Esophagus muscularis mucosa (tissue), 4 donors: ENCODE measurements around the gene SUPT3H. TPM values are rescaled to one million over a fixed set of nuclear protein-coding genes. Genes with fewer than 3 reads are reported as not detected.
"Not testable (repeated sequence)": the region's sequence is repeated elsewhere in the genome, so short reads cannot be mapped to it uniquely, and the experiment has no call there.

ENCODE experiments used
- DNase-seq: peaks from one replicate; pipeline ENCODE4 v3.0.0-alpha.2; 2017; ENCODE audit errors: extremely low spot score
- H3K27ac ChIP-seq, 4 donors: fragments of 200-600 bp; sonication (generic); replicated peaks in 1 of 4; 1 replicate in 3 of 4; 2 replicates in 1 of 4; pipeline ENCODE4 v1.5.1; 2016 to 2019; ENCODE audit warnings: mild to moderate bottlenecking in 1 of 4
- H3K27me3 ChIP-seq, 4 donors: fragments of 200-600 bp; sonication (generic); one replicate each; pipeline versions ENCODE4 v1.5.1 to v1.6.0; 2016 to 2019
- H3K36me3 ChIP-seq, 4 donors: fragments of 200-600 bp; sonication (generic); one replicate each; pipeline ENCODE4 v1.5.1; 2016 to 2019
- H3K4me1 ChIP-seq, 4 donors: fragments of 200-600 bp; sonication (generic); one replicate each; pipeline ENCODE4 v1.5.1; 2016 to 2019
- H3K4me3 ChIP-seq, 4 donors: fragments of 200-600 bp; sonication (generic); 1 replicate in 2 of 4; 2 replicates in 2 of 4; pipeline ENCODE4 v1.5.1; 2016 to 2019; ENCODE audit warnings: mild to moderate bottlenecking in 4 of 4, moderate library complexity in 1 of 4
- H3K9me3 ChIP-seq, 4 donors: fragments of 200-600 bp; sonication (generic); 1 replicate in 3 of 4; 2 replicates in 1 of 4; pipeline ENCODE4 v1.5.1; 2016 to 2019
- EP300 ChIP-seq: sonication (generic); formaldehyde crosslinking; IDR thresholded peaks from one replicate; pipeline ENCODE4 v1.6.1; 2017; ENCODE audit warnings: antibody characterized with exemption
- POLR2A ChIP-seq: fragments of 450-650 bp; IDR thresholded peaks from one replicate; pipeline ENCODE4 v1.6.1; 2017; ENCODE audit warnings: antibody characterized with exemption, moderate library complexity, mild to moderate bottlenecking, low read depth
- POLR2AphosphoS5 ChIP-seq, 2 donors: sonication (generic); formaldehyde crosslinking; IDR thresholded peaks; one replicate each; pipeline ENCODE4 v1.6.1; 2017; ENCODE audit warnings: antibody characterized with exemption in 2 of 2
- WGBS: methylation state at CpG from one replicate; pipeline ENCODE4 v1.1.5; 2018; 5-methylcytosine and 5-hydroxymethylcytosine counted together
- intact Hi-C: fragments of 100-400 bp; cut with DNase I; formaldehyde crosslinking; loops from one replicate; pipeline ENCODE4 v1.15.1; 2023
- total RNA-seq, 4 donors: library from RNA; depleted of rRNA; stranded (reverse); fragments of >200 nt; gene quantifications; one replicate each; pipeline versions ENCODE4 v1.1.0 to v1.2.1, GENCODE V29; 2016
- TF ChIP-seq, protein P1 (sequence below), 3 experiments: fragments of 200-600 bp in 2 of 3; fragments of 450-650 bp in 1 of 3; sonication (generic) in 2 of 3; IDR thresholded peaks; one replicate each; pipeline ENCODE4 v1.5.1; 2017 to 2019; ENCODE audit warnings: antibody characterized with exemption in 3 of 3, mild to moderate bottlenecking in 2 of 3, moderate library complexity in 1 of 3

Gene SUPT3H
- total RNA-seq, 4 donors from 2014 or later = 5.1 to 13.3 (median 9.9) TPM

DNA sequence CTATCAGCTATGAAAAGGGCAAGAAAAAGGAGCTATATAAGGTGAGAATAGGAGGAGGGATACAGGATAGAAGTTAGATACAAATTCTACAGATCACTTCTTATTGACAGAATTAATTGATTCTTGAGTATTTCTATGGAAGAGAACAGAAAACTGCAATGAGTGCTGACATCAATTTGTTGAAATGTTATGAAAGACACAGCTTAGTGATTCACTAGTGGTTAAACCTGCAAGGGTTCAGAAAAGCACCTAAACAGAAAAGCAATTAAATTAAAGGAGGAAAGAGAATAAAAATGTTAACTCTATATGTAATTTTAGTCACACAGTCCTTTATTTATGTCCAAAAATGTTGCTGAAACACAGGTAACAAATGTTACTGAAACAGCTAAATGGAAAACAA is 304.0 kb downstream of the SUPT3H start:
- TF ChIP-seq, protein P1, sequence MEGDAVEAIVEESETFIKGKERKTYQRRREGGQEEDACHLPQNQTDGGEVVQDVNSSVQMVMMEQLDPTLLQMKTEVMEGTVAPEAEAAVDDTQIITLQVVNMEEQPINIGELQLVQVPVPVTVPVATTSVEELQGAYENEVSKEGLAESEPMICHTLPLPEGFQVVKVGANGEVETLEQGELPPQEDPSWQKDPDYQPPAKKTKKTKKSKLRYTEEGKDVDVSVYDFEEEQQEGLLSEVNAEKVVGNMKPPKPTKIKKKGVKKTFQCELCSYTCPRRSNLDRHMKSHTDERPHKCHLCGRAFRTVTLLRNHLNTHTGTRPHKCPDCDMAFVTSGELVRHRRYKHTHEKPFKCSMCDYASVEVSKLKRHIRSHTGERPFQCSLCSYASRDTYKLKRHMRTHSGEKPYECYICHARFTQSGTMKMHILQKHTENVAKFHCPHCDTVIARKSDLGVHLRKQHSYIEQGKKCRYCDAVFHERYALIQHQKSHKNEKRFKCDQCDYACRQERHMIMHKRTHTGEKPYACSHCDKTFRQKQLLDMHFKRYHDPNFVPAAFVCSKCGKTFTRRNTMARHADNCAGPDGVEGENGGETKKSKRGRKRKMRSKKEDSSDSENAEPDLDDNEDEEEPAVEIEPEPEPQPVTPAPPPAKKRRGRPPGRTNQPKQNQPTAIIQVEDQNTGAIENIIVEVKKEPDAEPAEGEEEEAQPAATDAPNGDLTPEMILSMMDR (IDR thresholded peaks at IDR 0.05) = no peak
- TF ChIP-seq POLR2A = no peak
- TF ChIP-seq EP300 = no peak
- no peak for TF ChIP-seq POLR2AphosphoS5 (IDR thresholded peaks at IDR 0.05)
- intact Hi-C loops = no loop called here
- Histone ChIP-seq H3K4me3 (no peak overlapping the region), H3K27ac (no peak overlapping the region), H3K27me3 (no peaks in the 10 kb centered on the region), H3K4me1 (no peaks in the 10 kb centered on the region), H3K9me3 (peaks cover 0 to 8% (median 6%) of the 10 kb centered on the region in 4 donors), H3K36me3 (no peaks in the 10 kb centered on the region)
- no peak for DNase-seq

DNA sequence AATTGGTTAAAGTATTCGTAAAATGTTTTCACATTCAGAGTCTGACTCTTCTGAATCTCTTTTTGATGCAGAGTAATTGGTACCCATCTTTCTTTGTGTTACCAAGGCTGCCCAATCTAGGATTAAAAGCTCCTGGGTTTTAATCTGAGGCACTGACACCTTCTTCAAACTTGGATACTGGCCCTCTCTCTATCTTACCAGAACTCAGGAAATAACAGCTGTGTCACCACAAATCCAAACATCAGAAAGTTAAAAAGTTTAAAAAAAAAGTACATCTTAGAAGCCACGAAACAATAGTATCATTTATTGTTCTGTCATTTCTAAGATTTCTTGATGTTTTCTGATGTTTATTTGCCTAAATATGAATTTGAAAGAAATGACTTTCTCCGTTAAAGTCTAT is 305.1 kb downstream of the SUPT3H start:
- H3K9me3 ChIP-seq = no peaks in the 10 kb centered on the region
- TF ChIP-seq EP300 (no peak), POLR2A (no peak), POLR2AphosphoS5 (IDR thresholded peaks at IDR 0.05) (no peak)
- TF ChIP-seq, protein P1 (IDR thresholded peaks at IDR 0.05) = no peak
- H3K4me3 ChIP-seq = no peak overlapping the region
- H3K4me1 ChIP-seq = no peaks in the 10 kb centered on the region
- H3K36me3 ChIP-seq = no peaks in the 10 kb centered on the region
- H3K27me3 ChIP-seq = no peaks in the 10 kb centered on the region
- DNase-seq = no peak
- WGBS = 73% methylated on average over 3 of the region's 3 CpGs
- intact Hi-C loops = no loop called here
- no peak overlapping the region for H3K27ac ChIP-seq

DNA sequence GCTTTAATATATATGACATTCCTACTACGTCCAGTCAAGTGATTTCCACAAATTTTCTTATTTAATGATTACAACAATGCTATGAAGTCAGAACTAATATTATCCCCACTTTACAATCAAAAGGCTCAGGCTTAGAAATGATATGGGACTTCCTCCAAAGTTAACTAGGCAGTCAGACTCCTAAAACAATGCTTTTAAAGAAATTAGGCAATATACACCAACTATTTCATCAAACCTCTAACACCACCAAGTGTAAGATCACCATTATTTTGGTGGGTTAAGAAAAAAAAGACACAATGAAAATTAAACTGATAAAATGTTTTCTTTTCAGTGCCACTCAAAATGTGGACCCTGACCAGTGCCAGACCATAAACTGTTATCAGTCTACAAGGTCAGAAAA is 305.7 kb downstream of the SUPT3H start:
- no peaks in the 10 kb centered on the region for H3K9me3 ChIP-seq
- no peaks in the 10 kb centered on the region for H3K27me3 ChIP-seq
- H3K4me1 ChIP-seq = no peaks in the 10 kb centered on the region
- WGBS = 100% methylated on average over 1 of the region's 1 CpG
- intact Hi-C loops = no loop called here
- TF ChIP-seq POLR2A = no peak
- TF ChIP-seq, protein P1 (IDR thresholded peaks at IDR 0.05) = no peak
- no peak for TF ChIP-seq POLR2AphosphoS5 (IDR thresholded peaks at IDR 0.05)
- no peak for TF ChIP-seq EP300
- no peak for DNase-seq
- H3K36me3 ChIP-seq = no peaks in the 10 kb centered on the region
- no peak overlapping the region for H3K27ac ChIP-seq
- no peak overlapping the region for H3K4me3 ChIP-seq

DNA sequence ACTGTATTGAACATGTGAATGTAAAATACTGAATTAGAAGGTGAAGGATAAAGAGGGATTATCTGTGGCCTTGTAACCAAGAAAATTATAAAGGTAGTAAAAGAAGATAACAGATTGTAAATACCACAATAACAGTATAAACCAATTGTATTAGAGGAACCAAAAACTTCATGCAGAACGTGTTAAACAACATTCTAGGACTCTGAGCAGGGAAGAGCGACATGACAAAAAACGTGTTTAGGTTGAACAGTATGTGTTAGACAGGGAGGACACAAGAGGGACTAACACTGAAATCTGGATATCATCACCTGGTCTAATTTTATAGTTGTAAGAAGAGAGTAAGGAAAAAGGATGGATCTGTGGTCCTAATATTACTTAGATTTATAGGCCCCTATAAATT is 308.6 kb downstream of the SUPT3H start:
- Histone ChIP-seq H3K36me3 (no peaks in the 10 kb centered on the region), H3K4me3 (no peak overlapping the region), H3K27ac (no peak overlapping the region), H3K27me3 (no peaks in the 10 kb centered on the region), H3K9me3 (no peaks in the 10 kb centered on the region), H3K4me1 (no peaks in the 10 kb centered on the region)
- DNase-seq = no peak
- WGBS = 87% methylated on average over 3 of the region's 3 CpGs
- TF ChIP-seq EP300 = no peak
- TF ChIP-seq, protein P1 (IDR thresholded peaks at IDR 0.05) = no peak
- no peak for TF ChIP-seq POLR2AphosphoS5 (IDR thresholded peaks at IDR 0.05)
- TF ChIP-seq POLR2A = no peak
- intact Hi-C loops = no loop called here

DNA sequence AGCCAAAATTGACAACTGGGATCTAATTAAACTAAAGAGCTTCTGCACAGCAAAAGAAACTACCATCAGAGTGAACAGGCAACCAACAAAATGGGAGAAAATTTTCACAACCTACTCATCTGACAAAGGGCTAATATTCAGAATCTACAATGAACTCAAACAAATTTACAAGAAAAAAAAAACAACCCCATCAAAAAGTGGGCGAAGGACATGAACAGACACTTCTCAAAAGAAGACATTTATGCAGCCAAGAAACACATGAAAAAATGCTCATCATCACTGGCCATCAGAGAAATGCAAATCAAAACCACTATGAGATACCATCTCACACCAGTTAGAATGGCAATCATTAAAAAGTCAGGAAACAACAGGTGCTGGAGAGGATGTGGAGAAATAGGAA is 310.3 kb downstream of the SUPT3H start:
- H3K27ac ChIP-seq, DNase-seq, H3K9me3 ChIP-seq, H3K27me3 ChIP-seq, H3K4me1 ChIP-seq, H3K36me3 ChIP-seq, H3K4me3 ChIP-seq, intact Hi-C loops: not testable (repeated sequence)
- WGBS = 100% methylated on average over 1 of the region's 1 CpG

DNA sequence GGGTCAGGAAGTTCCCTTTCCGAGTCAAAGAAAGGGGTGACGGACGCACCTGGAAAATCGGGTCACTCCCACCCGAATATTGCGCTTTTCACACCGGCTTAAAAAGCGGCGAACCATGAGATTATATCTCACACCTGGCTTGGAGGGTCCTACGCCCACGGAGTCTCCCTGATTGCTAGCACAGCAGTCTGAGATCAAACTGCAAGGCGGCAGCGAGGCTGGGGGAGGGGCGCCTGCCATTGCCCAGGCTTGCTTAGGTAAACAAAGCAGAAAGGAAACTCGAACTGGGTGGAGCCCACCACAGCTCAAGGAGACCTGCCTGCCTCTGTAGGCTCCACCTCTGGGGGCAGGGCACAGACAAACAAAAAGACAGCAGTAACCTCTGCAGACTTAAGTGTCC is 315.1 kb downstream of the SUPT3H start:
- intact Hi-C loops, H3K36me3 ChIP-seq, H3K9me3 ChIP-seq, H3K27me3 ChIP-seq, H3K27ac ChIP-seq, DNase-seq, H3K4me3 ChIP-seq, H3K4me1 ChIP-seq: not testable (repeated sequence)
- WGBS = 85% methylated on average over 12 of the region's 15 CpGs
